Measurements from ENCODE around the gene INTS3.

The INTS3 gene

GRCh38 chr1:153798468-153798780, 70.6 kb downstream of the INTS3 start:
- H3K4me3 ChIP-seq (ENCODE audit: low read length), result no peak overlapping the region
- no peaks in the 10 kb centered on the region for H3K9me3 ChIP-seq (ENCODE audit: control insufficient read depth, low read length)
- H3K9ac ChIP-seq (ENCODE audit: low read length), result no peak overlapping the region
- H3K4me1 ChIP-seq (ENCODE audit: control insufficient read depth, insufficient read depth, low read length), result no peaks in the 10 kb centered on the region
- no peaks in the 10 kb centered on the region for H3K36me3 ChIP-seq (ENCODE audit: control insufficient read depth, insufficient read depth, low read length)
- H3K27me3 ChIP-seq (ENCODE audit: control insufficient read depth, insufficient read depth, low read length), result no peaks in the 10 kb centered on the region

DNA sequence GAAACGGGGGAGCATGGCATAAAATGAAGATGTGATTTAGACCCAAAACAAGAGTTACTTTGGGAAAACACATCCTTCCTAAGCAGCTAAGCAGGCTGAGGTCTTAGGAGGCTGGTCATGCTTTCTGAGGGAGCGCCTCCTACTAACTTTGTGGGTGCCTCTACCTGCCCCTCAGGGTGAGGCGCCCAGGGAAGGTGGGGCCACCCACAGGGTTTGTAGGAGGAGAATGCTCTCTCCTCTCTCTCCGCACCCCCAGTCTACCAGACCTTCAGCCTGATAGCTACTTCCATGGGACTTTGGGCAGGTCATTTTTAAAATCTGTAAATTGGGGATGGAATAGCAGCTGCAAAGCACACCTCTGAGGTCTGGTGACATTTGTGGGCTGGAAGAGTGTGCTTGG, 71.2 kb downstream of the INTS3 start:
- Histone ChIP-seq H3K27me3 (ENCODE audit: control insufficient read depth, insufficient read depth, low read length) (no peaks in the 10 kb centered on the region), H3K9ac (ENCODE audit: low read length) (no peak overlapping the region), H3K36me3 (ENCODE audit: control insufficient read depth, insufficient read depth, low read length) (no peaks in the 10 kb centered on the region), H3K9me3 (ENCODE audit: control insufficient read depth, low read length) (no peaks in the 10 kb centered on the region), H3K4me3 (ENCODE audit: low read length) (no peak overlapping the region), H3K4me1 (ENCODE audit: control insufficient read depth, insufficient read depth, low read length) (no peaks in the 10 kb centered on the region)

- Histone ChIP-seq H3K9me3 (ENCODE audit: control insufficient read depth, low read length) (no peaks in the 10 kb centered on the region), H3K9ac (ENCODE audit: low read length) (no peak overlapping the region), H3K27me3 (ENCODE audit: control insufficient read depth, insufficient read depth, low read length) (no peaks in the 10 kb centered on the region), H3K4me1 (ENCODE audit: control insufficient read depth, insufficient read depth, low read length) (no peaks in the 10 kb centered on the region), H3K4me3 (ENCODE audit: low read length) (no peak overlapping the region), H3K36me3 (ENCODE audit: control insufficient read depth, insufficient read depth, low read length) (no peaks in the 10 kb centered on the region)
Observed at GRCh38 chr1:153799566-153800465, 72.0 kb downstream of the INTS3 start.

DNA sequence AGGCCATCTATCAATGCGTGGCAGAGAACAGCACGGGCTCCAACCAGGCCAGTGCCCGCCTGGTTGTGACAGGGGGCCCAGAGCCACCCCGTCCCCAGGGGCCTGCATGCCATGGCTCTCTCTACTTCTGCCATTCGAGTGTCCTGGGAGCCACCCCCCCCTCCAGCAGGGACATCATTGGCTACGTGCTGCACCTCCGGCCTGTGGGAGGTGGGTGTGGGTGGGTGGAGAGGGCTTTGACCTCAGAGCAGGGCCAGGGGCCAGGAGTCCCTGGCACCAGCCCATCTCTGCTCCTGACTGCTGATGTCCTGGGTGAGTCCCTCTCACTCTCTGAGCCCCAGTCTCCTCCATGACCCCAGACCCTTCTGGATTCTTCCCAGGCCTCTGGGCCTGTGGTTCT, 72.7 kb downstream of the INTS3 start:
- H3K4me3 ChIP-seq (ENCODE audit: low read length), result no peak overlapping the region
- H3K9ac ChIP-seq (ENCODE audit: low read length), result no peak overlapping the region
- H3K27me3 ChIP-seq (ENCODE audit: control insufficient read depth, insufficient read depth, low read length), result no peaks in the 10 kb centered on the region
- no peaks in the 10 kb centered on the region for H3K36me3 ChIP-seq (ENCODE audit: control insufficient read depth, insufficient read depth, low read length)
- no peaks in the 10 kb centered on the region for H3K4me1 ChIP-seq (ENCODE audit: control insufficient read depth, insufficient read depth, low read length)
- no peaks in the 10 kb centered on the region for H3K9me3 ChIP-seq (ENCODE audit: control insufficient read depth, low read length)

DNA sequence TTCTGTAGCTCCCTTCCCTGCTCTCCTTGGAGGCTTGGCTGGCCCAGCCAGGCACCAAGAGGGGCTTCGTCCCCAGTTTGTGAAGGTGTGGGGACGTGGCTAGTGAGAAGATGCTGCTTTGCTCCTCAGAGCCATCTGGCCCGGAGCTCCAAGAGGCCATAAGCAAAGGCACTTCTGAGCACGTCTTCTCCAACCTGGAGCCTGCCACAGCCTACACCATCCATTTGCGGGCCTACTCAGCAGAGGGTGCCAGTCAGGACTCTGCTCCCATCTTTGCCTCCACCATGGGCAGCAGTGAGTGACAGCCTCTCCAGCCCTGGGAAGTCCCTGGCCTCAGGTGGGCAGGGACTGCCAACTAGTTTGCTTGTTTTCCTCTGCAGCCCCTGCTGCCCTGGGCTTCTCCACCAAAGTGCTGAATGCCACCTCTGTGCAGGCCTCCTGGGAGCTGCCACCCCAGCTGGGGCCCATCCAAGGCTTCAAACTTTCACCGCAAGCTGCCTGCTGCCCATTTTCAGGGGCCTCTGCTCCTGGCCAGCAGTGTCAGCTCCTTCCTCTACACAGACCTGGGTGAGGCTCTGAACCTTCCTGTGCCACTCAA, 73.3 kb downstream of the INTS3 start:
- Histone ChIP-seq H3K27me3 (ENCODE audit: control insufficient read depth, insufficient read depth, low read length) (no peaks in the 10 kb centered on the region), H3K9ac (ENCODE audit: low read length) (no peak overlapping the region)

DNA sequence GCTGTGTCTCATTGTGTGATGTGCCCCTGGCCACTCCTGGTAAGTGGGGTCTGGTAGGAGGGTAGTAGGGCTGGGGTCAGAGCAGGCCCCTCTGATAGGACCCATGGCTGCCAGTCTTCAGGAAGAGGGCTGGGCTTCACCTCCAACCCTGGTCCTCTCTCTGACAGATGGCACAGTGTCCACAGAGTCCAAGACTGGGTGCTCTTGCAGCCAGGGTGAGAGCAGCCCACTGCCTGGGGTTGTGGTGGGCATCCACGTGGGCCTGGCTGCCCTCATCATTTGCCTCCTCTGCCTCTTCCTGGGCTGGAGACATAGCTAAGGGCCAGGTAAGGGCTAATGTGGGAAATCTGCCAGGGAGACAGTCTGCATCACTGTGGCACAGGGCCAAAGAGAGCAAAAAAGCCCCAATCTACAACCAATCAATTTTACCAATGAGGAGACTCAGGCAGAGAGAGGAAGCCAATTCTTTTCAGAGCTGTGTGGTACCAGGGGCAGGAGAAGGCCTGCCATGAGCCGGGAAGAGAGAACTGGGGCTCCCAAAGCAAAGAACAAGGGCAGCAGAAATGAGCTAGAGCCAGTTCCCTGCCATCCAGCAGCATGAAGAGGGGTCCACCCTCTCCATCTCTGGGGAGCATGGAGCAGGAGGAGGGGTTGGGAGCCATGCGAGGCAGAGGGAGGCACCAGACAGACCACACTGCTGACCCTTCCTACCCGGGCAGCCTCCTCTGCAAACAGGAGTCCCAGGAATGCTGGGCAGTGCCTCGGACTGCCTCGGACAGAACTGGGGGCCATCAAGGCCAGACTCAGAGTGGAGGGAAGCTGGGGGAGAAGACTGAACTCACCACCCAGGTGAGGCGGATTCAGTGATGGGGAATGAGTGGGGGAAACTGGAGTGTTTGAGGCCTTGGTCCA, 74.2 kb downstream of the INTS3 start:
- Histone ChIP-seq H3K9me3 (ENCODE audit: control insufficient read depth, low read length) (no peaks in the 10 kb centered on the region), H3K27me3 (ENCODE audit: control insufficient read depth, insufficient read depth, low read length) (no peaks in the 10 kb centered on the region), H3K9ac (ENCODE audit: low read length) (no peak overlapping the region), H3K4me3 (ENCODE audit: low read length) (no peak overlapping the region), H3K4me1 (ENCODE audit: control insufficient read depth, insufficient read depth, low read length) (no peaks in the 10 kb centered on the region), H3K36me3 (ENCODE audit: control insufficient read depth, insufficient read depth, low read length) (no peaks in the 10 kb centered on the region)

More for the DNA sequence above, 73.3 kb downstream of the INTS3 start:
- H3K36me3 ChIP-seq (ENCODE audit: control insufficient read depth, insufficient read depth, low read length), result no peaks in the 10 kb centered on the region
- H3K4me3 ChIP-seq (ENCODE audit: low read length), result no peak overlapping the region
- H3K9me3 ChIP-seq (ENCODE audit: control insufficient read depth, low read length), result no peaks in the 10 kb centered on the region
- H3K4me1 ChIP-seq (ENCODE audit: control insufficient read depth, insufficient read depth, low read length), result no peaks in the 10 kb centered on the region

- Histone ChIP-seq H3K27me3 (ENCODE audit: control insufficient read depth, insufficient read depth, low read length) (no peaks in the 10 kb centered on the region), H3K9ac (ENCODE audit: low read length) (no peak overlapping the region), H3K9me3 (ENCODE audit: control insufficient read depth, low read length) (no peaks in the 10 kb centered on the region), H3K36me3 (ENCODE audit: control insufficient read depth, insufficient read depth, low read length) (no peaks in the 10 kb centered on the region), H3K4me1 (ENCODE audit: control insufficient read depth, insufficient read depth, low read length) (no peaks in the 10 kb centered on the region), H3K4me3 (ENCODE audit: low read length) (no peak overlapping the region)
Observed at GRCh38 chr1:153803470-153804056, 75.7 kb downstream of the INTS3 start.

- Histone ChIP-seq H3K9ac (ENCODE audit: low read length) (no peak overlapping the region), H3K4me3 (ENCODE audit: low read length) (no peak overlapping the region), H3K36me3 (ENCODE audit: control insufficient read depth, insufficient read depth, low read length) (no peaks in the 10 kb centered on the region), H3K9me3 (ENCODE audit: control insufficient read depth, low read length) (no peaks in the 10 kb centered on the region), H3K4me1 (ENCODE audit: control insufficient read depth, insufficient read depth, low read length) (no peaks in the 10 kb centered on the region), H3K27me3 (ENCODE audit: control insufficient read depth, insufficient read depth, low read length) (no peaks in the 10 kb centered on the region)
Observed at GRCh38 chr1:153804112-153804511, 76.3 kb downstream of the INTS3 start.

DNA sequence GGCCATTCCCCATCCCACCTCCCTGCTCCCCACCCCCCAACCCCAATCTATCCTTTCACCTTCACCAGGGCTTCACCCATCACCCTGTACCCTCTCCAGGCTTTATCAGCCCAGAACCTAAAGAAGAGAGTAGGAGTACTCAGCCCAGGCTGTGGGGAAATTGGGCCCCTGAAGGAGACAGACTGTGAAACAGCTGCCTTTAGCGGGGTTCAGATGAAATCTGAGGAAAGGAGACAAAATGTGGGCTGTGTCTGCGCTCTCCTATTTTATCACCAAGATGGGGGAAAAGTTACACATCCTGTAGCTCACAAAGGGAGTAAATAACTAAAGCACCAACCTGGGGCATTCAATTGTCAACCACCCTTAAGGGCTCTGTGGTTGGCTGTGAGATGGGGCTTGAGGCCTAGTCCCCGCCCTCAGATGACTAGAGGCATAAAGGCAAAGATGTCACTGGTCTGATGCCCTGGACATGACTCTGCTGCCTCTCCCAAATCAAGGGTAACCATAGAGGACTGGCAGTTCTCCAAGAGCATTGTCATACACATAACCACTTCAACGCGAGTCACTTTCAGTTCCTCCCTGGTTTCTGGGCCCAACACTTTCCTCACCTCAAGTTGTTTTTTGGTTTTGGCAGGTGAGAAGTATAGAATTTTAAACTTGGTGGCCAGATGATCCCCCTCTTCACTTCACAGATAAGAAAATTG, 77.3 kb downstream of the INTS3 start:
- Histone ChIP-seq H3K36me3 (ENCODE audit: control insufficient read depth, insufficient read depth, low read length) (no peaks in the 10 kb centered on the region), H3K9ac (ENCODE audit: low read length) (no peak overlapping the region)

GRCh38 chr1:153805886-153806719, 78.3 kb downstream of the INTS3 start:
- H3K9me3 ChIP-seq (ENCODE audit: control insufficient read depth, low read length), result no peaks in the 10 kb centered on the region
- H3K27me3 ChIP-seq (ENCODE audit: control insufficient read depth, insufficient read depth, low read length), result no peaks in the 10 kb centered on the region
- H3K9ac ChIP-seq (ENCODE audit: low read length), result no peak overlapping the region
- H3K36me3 ChIP-seq (ENCODE audit: control insufficient read depth, insufficient read depth, low read length), result no peaks in the 10 kb centered on the region
- no peak overlapping the region for H3K4me3 ChIP-seq (ENCODE audit: low read length)
- H3K4me1 ChIP-seq (ENCODE audit: control insufficient read depth, insufficient read depth, low read length), result no peaks in the 10 kb centered on the region

More for the DNA sequence above, 77.3 kb downstream of the INTS3 start:
- Histone ChIP-seq H3K27me3 (ENCODE audit: control insufficient read depth, insufficient read depth, low read length) (no peaks in the 10 kb centered on the region), H3K4me1 (ENCODE audit: control insufficient read depth, insufficient read depth, low read length) (no peaks in the 10 kb centered on the region), H3K4me3 (ENCODE audit: low read length) (no peak overlapping the region), H3K9me3 (ENCODE audit: control insufficient read depth, low read length) (no peaks in the 10 kb centered on the region)

Measured in mucosa of stomach (tissue), 1 donor.